GM19351 (cell line): ENCODE results near the gene LRFN5.

Experiments used
- ATAC-seq: cut with Tn5 transposase; IDR thresholded peaks from one replicate; pipeline ENCODE4 v1.9.1; 2021; ENCODE audit warnings: mild to moderate bottlenecking, moderate library complexity; ENCODE audit not compliant: unreplicated experiment

Gene LRFN5

GRCh38 chr14:41766772-41767171 is 160.1 kb downstream of the LRFN5 start:
- ATAC-seq, result no peak

DNA sequence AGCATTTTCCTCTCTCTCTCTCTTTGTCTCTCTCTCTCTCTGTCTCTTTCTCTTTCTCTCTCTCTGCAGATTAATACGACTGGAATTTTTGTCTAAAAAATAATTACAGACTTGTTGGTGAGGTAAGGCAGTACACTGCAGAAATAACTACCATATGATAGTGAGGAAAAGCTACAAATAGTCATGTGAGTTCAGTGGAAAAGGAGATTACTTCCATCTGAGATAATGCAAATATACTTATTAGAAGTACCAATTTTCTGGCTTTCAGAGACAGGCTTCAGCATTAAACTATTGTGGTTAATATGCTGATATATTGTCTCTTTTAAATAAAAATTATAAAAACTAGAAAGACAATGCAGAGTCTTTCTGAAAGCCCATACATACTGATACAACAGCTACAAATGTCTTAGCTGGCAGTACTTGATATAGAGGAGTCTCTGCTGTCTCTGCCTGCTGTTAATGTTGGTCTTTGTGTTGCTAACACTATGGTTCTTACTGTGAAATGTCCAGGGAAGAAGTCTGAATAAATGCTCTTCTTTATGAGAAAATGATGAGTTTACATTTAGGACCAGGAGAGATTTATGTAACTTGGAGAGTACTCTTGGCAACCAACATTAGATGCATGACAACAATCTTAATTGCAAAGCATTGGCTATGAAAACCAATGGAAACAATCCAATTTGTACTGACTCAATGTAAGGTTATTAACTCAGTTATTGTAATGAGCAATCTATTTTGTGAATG is 167.0 kb downstream of the LRFN5 start:
- no peak for ATAC-seq

- no peak for ATAC-seq
These were observed 175.8 kb downstream of the LRFN5 start for GRCh38 chr14:41782511-41782910.

GRCh38 chr14:41783403-41783802 is 176.7 kb downstream of the LRFN5 start:
- no peak for ATAC-seq

GRCh38 chr14:41785696-41786095 is 179.0 kb downstream of the LRFN5 start:
- ATAC-seq, result no peak

DNA sequence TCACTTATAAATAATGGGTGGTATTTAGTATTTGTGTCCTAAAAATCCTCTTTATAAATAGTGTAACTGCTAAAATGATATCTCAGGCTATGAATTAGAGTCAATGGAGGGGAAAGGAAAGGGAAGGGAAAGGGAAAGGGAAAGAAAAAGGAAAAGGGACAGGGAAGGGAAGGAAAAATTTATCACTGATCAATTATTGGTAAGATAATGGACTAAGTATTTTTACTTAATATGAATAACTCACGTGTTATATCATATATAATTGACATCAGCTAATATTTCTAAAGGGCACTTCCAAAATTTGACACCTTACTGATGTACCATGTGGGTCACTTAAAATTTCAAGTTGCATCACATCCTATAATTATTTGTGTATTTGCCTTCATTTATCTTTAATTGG is 193.1 kb downstream of the LRFN5 start:
- no peak for ATAC-seq

DNA sequence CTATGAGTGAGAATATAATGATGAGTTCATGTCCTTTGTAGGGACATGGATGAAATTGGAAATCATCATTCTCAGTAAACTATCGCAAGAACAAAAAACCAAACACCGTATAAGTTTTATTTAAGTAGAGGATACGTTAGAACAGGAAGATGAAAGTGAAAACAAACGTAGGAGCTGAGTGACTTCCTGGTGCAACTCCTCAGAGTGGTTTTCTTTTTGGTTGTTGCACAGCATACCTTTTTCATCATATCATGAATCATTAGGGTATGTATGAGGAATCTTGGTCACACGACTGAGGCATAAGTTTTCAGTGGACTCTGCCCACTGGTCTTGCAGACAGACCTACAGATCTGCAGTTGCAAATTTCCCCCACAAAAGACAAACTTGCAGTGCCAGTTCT is 199.0 kb downstream of the LRFN5 start:
- no peak for ATAC-seq

DNA sequence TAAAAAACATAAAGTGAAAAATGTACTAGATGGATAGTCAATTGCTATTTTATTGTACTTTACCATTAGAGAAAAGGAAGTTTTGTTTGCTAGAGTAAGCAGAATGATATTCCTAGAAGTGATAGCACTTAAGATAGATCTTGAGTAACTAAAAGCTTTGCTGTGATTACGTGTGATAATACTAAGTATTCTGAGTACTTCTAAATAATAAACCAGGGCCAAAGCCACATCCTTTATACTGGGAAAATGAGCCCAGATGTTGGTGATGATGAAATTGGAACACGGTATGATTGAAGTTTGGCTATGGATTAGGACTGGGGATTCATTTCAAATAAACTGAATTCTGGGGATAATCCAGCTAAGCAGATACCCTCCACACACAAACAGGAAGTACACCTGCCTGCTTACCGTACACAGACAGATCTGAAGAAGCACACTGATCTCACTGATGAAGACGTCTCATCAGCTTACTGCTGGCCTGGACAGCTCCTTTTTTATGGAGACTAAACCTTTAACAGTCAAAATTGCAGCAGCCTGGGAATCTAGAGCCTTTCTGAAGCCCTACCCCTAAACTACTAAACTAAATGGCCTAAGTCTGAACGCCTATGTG is 199.8 kb downstream of the LRFN5 start:
- no peak for ATAC-seq

- no peak for ATAC-seq
These were observed 203.7 kb downstream of the LRFN5 start for GRCh38 chr14:41810362-41810761.

GRCh38 chr14:41817626-41818025 is 210.9 kb downstream of the LRFN5 start:
- no peak for ATAC-seq

GRCh38 chr14:41824441-41824840 is 217.8 kb downstream of the LRFN5 start:
- ATAC-seq, result no peak

DNA sequence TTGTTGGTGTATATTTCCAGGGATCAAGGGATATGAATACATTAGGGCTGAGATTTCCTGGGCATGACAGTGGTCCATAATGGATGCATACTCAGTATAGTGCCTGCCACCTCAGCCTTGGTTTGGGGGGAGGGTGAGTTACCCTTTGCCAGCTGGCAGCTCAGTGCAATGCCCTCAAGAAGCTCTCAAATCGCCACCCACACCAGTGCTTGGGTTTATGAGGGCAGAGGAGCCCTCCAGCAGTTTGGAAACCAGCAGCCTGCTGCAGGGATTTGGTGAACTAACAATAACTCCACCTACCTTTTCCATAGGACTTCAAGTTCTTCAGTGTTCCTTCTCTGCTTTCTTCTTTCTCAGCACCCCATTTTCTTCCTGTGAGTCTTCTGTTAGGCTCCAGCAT is 218.9 kb downstream of the LRFN5 start:
- no peak for ATAC-seq

GRCh38 chr14:41830714-41831406 is 224.2 kb downstream of the LRFN5 start:
- ATAC-seq, result no peak

DNA sequence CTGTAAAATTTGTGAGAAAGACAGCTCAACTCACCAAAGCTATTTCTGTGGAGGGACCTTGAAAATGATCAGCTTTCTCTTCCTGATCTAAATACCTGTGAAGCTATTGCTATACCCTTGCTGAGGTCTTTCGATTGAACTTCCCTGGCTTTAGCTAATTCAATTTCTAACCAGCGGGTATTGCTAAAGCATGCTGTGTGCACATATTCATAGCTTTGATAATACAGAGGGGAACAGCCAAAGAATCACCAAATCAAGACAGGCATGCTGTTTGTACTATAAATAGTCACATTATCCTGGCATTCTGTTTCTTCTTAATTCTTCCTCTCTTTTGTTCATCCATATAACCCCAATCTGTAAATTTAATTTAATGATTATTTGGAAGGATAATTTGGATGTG is 233.0 kb downstream of the LRFN5 start:
- ATAC-seq, result no peak

- ATAC-seq, result no peak
These were observed 252.7 kb downstream of the LRFN5 start for GRCh38 chr14:41859336-41859735.

DNA sequence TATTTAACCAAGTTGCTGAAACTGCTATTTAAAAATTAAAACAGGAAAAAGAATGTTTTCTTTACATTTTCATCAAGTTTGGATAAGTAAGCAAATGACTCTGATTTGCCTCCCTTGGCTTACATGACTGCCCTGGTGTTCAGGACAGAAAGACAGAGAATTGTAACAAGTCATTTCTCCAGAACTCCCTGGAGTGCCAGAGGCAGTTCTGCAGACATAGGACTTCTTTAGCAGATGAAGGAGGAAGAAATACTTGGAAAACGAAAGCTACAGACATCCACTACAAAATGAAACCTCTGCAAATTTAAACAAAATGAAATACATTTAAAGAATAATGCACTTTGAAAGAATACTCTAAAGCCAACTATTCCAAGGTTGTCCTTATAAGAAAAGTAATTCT is 253.9 kb downstream of the LRFN5 start:
- no peak for ATAC-seq

DNA sequence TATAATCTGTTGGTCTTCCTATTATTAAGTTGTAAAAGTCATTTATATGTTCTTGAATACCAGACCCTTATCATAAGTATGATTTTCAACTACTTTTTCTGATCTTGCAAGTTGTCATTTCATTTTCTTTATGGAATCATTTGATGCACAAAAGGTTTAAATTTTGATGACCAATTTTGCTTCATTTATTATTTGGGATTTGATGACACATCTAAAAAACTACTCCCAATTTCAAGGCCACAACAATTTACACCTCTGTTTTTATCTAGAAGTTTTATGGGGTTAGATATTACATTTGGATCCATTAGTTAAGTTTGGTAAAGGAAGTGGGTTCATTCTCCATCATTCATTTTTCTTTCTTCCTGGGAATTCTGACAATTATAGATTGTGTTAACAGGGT is 259.2 kb downstream of the LRFN5 start:
- ATAC-seq, result no peak

DNA sequence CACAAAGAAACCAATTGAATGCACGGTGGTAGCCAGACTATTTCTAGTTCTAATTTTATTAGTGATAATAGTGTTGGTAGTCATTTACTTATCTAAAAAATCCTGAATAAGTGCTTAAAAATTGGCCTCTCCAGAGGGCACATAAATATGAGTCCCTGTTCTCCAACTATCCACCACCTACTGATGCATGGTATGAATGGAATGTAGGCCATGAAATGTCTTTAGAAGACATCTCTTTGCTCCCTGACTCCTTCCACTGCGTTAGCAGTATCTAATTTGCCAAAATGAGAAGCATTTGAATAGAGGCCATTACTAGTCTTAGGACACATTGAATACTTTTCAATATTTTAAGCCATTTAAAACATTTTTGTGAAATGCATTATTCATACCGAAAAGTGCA is 261.7 kb downstream of the LRFN5 start:
- ATAC-seq, result no peak

- ATAC-seq, result no peak
These were observed 266.4 kb downstream of the LRFN5 start for GRCh38 chr14:41872931-41873685.

- no peak for ATAC-seq
These were observed 267.1 kb downstream of the LRFN5 start for GRCh38 chr14:41873686-41874317.

- ATAC-seq, result no peak
These were observed 268.4 kb downstream of the LRFN5 start for GRCh38 chr14:41875116-41875515.
